Neural progenitor cell (in vitro differentiated cells): Measurements from ENCODE around the gene HMGXB4.

Source experiments
- EZH2 ChIP-seq: fragments of 200-600 bp; sonication (generic); IDR thresholded peaks from 2 replicates; pipeline ENCODE4 v1.6.1; 2017; ENCODE audit warnings: antibody characterized with exemption, mild to moderate bottlenecking, moderate library complexity
- EZH2phosphoT487 ChIP-seq: fragments of 200-600 bp; sonication (generic); IDR thresholded peaks from 2 replicates; pipeline ENCODE4 v1.6.1; 2017; ENCODE audit warnings: antibody characterized with exemption
- TF ChIP-seq, protein P1 (sequence below): fragments of 200-600 bp; sonication (generic); IDR thresholded peaks from 2 replicates; pipeline ENCODE4 v1.5.1; 2017; ENCODE audit warnings: antibody characterized with exemption, mild to moderate bottlenecking

DNA sequence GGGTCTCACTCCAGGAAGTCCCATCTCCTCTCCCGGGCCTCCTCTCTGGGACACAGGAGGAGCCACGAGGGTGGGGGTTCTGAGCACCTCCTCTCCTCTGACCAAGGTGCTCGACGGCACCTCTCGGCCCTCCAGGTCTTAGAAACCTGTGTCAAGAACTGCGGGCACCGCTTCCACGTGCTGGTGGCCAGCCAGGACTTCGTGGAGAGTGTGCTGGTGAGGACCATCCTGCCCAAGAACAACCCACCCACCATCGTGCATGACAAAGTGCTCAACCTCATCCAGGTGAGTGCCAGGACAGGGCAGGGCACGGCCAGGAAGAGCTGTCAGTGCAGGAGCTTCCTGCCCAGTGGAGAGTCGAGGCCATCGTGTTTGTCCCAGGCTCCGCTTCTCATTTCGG, 65.6 kb downstream of the HMGXB4 start:
- TF ChIP-seq, protein P1, sequence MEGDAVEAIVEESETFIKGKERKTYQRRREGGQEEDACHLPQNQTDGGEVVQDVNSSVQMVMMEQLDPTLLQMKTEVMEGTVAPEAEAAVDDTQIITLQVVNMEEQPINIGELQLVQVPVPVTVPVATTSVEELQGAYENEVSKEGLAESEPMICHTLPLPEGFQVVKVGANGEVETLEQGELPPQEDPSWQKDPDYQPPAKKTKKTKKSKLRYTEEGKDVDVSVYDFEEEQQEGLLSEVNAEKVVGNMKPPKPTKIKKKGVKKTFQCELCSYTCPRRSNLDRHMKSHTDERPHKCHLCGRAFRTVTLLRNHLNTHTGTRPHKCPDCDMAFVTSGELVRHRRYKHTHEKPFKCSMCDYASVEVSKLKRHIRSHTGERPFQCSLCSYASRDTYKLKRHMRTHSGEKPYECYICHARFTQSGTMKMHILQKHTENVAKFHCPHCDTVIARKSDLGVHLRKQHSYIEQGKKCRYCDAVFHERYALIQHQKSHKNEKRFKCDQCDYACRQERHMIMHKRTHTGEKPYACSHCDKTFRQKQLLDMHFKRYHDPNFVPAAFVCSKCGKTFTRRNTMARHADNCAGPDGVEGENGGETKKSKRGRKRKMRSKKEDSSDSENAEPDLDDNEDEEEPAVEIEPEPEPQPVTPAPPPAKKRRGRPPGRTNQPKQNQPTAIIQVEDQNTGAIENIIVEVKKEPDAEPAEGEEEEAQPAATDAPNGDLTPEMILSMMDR, result no peak
- TF ChIP-seq EZH2phosphoT487 (no peak), EZH2 (no peak)
